ENCODE measurements around the gene RYR2. TPM values are rescaled to one million over a fixed set of nuclear protein-coding genes. Genes with fewer than 3 reads are reported as not detected.

Gene RYR2
- total and polyA plus RNA-seq, 4 donors, result 0.43 to 11.6 (median 2.0) TPM

- Histone ChIP-seq H3K4me3 (no peak overlapping the region), H3K27ac (ENCODE audit: low read depth in 1 of 2, low read length in 1 of 2) (no peak overlapping the region), H3K9ac (ENCODE audit: insufficient read depth in 1 of 2, low read length in 2 of 2) (no peak overlapping the region), H3K27me3 (ENCODE audit: control insufficient read depth in 3 of 3, insufficient read depth in 3 of 3, low read length in 2 of 3) (no peaks in the 10 kb centered on the region), H3K9me3 (ENCODE audit: control insufficient read depth in 4 of 4, insufficient read depth in 3 of 4, low read length in 3 of 4) (no peaks in the 10 kb centered on the region), H3K36me3 (ENCODE audit: control insufficient read depth in 4 of 4, insufficient read depth in 4 of 4, low read length in 4 of 4) (no peaks in the 10 kb centered on the region), H3K4me1 (ENCODE audit: control insufficient read depth in 5 of 5, insufficient read depth in 5 of 5, low read length in 5 of 5) (no peaks in the 10 kb centered on the region)
- 68 to 79% methylated on average over 1 of the region's 1 CpG for WGBS, 2 donors
- no peak for TF ChIP-seq CTCF (IDR thresholded peaks at IDR 0.05; ENCODE audit: control extremely low read depth, extremely low read depth)
- no peak for ATAC-seq (ENCODE audit: insufficient read depth, low FRiP score)
- no peak for DNase-seq
These were observed 261.9 kb downstream of the RYR2 start for GRCh38 chr1:237303929-237304328.

- no peak overlapping the region for H3K4me3 ChIP-seq
- H3K27ac ChIP-seq (ENCODE audit: low read depth in 1 of 2, low read length in 1 of 2), result no peak overlapping the region
- H3K9me3 ChIP-seq (ENCODE audit: control insufficient read depth in 4 of 4, insufficient read depth in 3 of 4, low read length in 3 of 4), result peaks cover 0 to 5% (median 0%) of the 10 kb centered on the region in 4 donors
- H3K9ac ChIP-seq (ENCODE audit: insufficient read depth in 1 of 2, low read length in 2 of 2), result no peak overlapping the region
- H3K36me3 ChIP-seq (ENCODE audit: control insufficient read depth in 4 of 4, insufficient read depth in 4 of 4, low read length in 4 of 4), result no peaks in the 10 kb centered on the region
- no peak for TF ChIP-seq CTCF (IDR thresholded peaks at IDR 0.05; ENCODE audit: control extremely low read depth, extremely low read depth)
- H3K27me3 ChIP-seq (ENCODE audit: control insufficient read depth in 3 of 3, insufficient read depth in 3 of 3, low read length in 2 of 3), result no peaks in the 10 kb centered on the region
- ATAC-seq (ENCODE audit: insufficient read depth, low FRiP score) (no peak), DNase-seq (no peak)
- WGBS, 2 donors, result 78 to 92% methylated on average over 8 of the region's 8 CpGs
- H3K4me1 ChIP-seq (ENCODE audit: control insufficient read depth in 5 of 5, insufficient read depth in 5 of 5, low read length in 5 of 5), result no peaks in the 10 kb centered on the region
These were observed 264.7 kb downstream of the RYR2 start for GRCh38 chr1:237306726-237307125.

GRCh38 chr1:237309595-237310118 lies 267.7 kb downstream of the RYR2 start:
- Histone ChIP-seq H3K36me3 (ENCODE audit: control insufficient read depth in 4 of 4, insufficient read depth in 4 of 4, low read length in 4 of 4) (no peaks in the 10 kb centered on the region), H3K4me1 (ENCODE audit: control insufficient read depth in 5 of 5, insufficient read depth in 5 of 5, low read length in 5 of 5) (no peaks in the 10 kb centered on the region), H3K4me3 (no peak overlapping the region), H3K9me3 (ENCODE audit: control insufficient read depth in 4 of 4, insufficient read depth in 3 of 4, low read length in 3 of 4) (peaks cover 0 to 5% (median 0%) of the 10 kb centered on the region in 4 donors), H3K27me3 (ENCODE audit: control insufficient read depth in 3 of 3, insufficient read depth in 3 of 3, low read length in 2 of 3) (no peaks in the 10 kb centered on the region), H3K9ac (ENCODE audit: insufficient read depth in 1 of 2, low read length in 2 of 2) (no peak overlapping the region), H3K27ac (ENCODE audit: low read depth in 1 of 2, low read length in 1 of 2) (no peak overlapping the region)
- TF ChIP-seq CTCF (IDR thresholded peaks at IDR 0.05; ENCODE audit: control extremely low read depth, extremely low read depth), result no peak
- ATAC-seq (ENCODE audit: insufficient read depth, low FRiP score) (no peak), DNase-seq (no peak)
- 95 to 96% methylated on average over 23 to 32 of the region's 32 CpGs for WGBS, 2 donors

GRCh38 chr1:237316352-237316751 lies 274.4 kb downstream of the RYR2 start:
- no peak overlapping the region for H3K9ac ChIP-seq (ENCODE audit: insufficient read depth in 1 of 2, low read length in 2 of 2)
- H3K27ac ChIP-seq (ENCODE audit: low read depth in 1 of 2, low read length in 1 of 2), result peak overlapping the region in 1 of 2 donors; percentile 45
- WGBS, 2 donors, result 69 to 73% methylated on average over 4 of the region's 4 CpGs
- H3K27me3 ChIP-seq (ENCODE audit: control insufficient read depth in 3 of 3, insufficient read depth in 3 of 3, low read length in 2 of 3), result no peaks in the 10 kb centered on the region
- H3K36me3 ChIP-seq (ENCODE audit: control insufficient read depth in 4 of 4, insufficient read depth in 4 of 4, low read length in 4 of 4), result no peaks in the 10 kb centered on the region
- peaks cover 0 to 15% (median 0%) of the 10 kb centered on the region in 5 donors for H3K4me1 ChIP-seq (ENCODE audit: control insufficient read depth in 5 of 5, insufficient read depth in 5 of 5, low read length in 5 of 5)
- H3K4me3 ChIP-seq, result no peak overlapping the region
- no peak for TF ChIP-seq CTCF (IDR thresholded peaks at IDR 0.05; ENCODE audit: control extremely low read depth, extremely low read depth)
- H3K9me3 ChIP-seq (ENCODE audit: control insufficient read depth in 4 of 4, insufficient read depth in 3 of 4, low read length in 3 of 4), result peaks cover 0 to 2% (median 0%) of the 10 kb centered on the region in 4 donors
- no peak for DNase-seq
- ATAC-seq (ENCODE audit: insufficient read depth, low FRiP score), result no peak
